CD14-positive monocyte (primary cell): ENCODE data around the gene TALDO1. TPM values are rescaled to one million over a fixed set of nuclear protein-coding genes. Genes with fewer than 3 reads are reported as not detected.
A peak's percentile ranks its signal among the peaks of the same experiment; 100 is the strongest.

Source experiments
- DNase-seq, 3 donors: peaks; one replicate each; pipeline ENCODE4 v3.0.0-alpha.2; 2011 to 2022
- H2AFZ ChIP-seq: 2 replicates; pipeline ENCODE4 v1.6.0; 2012; ENCODE audit warnings: mild to moderate bottlenecking, low read depth, low read length, inconsistent platforms; ENCODE audit not compliant: insufficient read depth, poor library complexity, severe bottlenecking
- H3K27ac ChIP-seq, 2 donors: 1 replicate in 1 of 2; 2 replicates in 1 of 2; pipeline ENCODE4 v1.5.1; 2012 to 2013; ENCODE audit warnings: low read length in 2 of 2, control low read depth in 1 of 2, inconsistent platforms in 1 of 2, low read depth in 1 of 2, mild to moderate bottlenecking in 1 of 2
- H3K27me3 ChIP-seq, 2 donors: one replicate each; pipeline versions ENCODE4 v1.6.0 to v1.6.1; 2011 to 2013; ENCODE audit warnings: low read length in 2 of 2; ENCODE audit not compliant: control insufficient read depth in 2 of 2, insufficient read depth in 2 of 2
- H3K36me3 ChIP-seq, 2 donors: replicated peaks in 1 of 2; 1 replicate in 1 of 2; 2 replicates in 1 of 2; pipeline versions ENCODE4 v1.5.1 to v1.6.1; 2012 to 2013; ENCODE audit warnings: low read length in 2 of 2, control low read depth in 1 of 2, inconsistent platforms in 1 of 2, mild to moderate bottlenecking in 1 of 2; ENCODE audit not compliant: insufficient read depth in 2 of 2, control insufficient read depth in 1 of 2
- H3K4me1 ChIP-seq, 2 donors: 1 replicate in 1 of 2; 2 replicates in 1 of 2; pipeline versions ENCODE4 v1.5.1 to v1.6.1; 2012 to 2013; ENCODE audit warnings: low read length in 2 of 2, control low read depth in 1 of 2, inconsistent platforms in 1 of 2, mild to moderate bottlenecking in 1 of 2, moderate library complexity in 1 of 2; ENCODE audit not compliant: insufficient read depth in 2 of 2, control insufficient read depth in 1 of 2
- H3K4me2 ChIP-seq: replicated peaks from 2 replicates; pipeline ENCODE3; 2012; ENCODE audit warnings: low read length, moderate library complexity, mild to moderate bottlenecking; ENCODE audit not compliant: poor library complexity, severe bottlenecking; ENCODE audit errors: extremely low read depth
- H3K4me3 ChIP-seq, 3 experiments: fragments of 200-600 bp in 1 of 3; sonication (generic) in 1 of 3; replicated peaks in 1 of 3; 1 replicate in 2 of 3; 2 replicates in 1 of 3; pipeline ENCODE4 v1.5.1; 2011 to 2013; ENCODE audit warnings: low read length in 3 of 3, mild to moderate bottlenecking in 3 of 3, control low read depth in 2 of 3, low read depth in 2 of 3, inconsistent platforms in 1 of 3, moderate library complexity in 1 of 3
- H3K79me2 ChIP-seq: 2 replicates; pipeline ENCODE4 v1.6.0; 2012; ENCODE audit warnings: mild to moderate bottlenecking, control low read depth, inconsistent platforms, low read length, moderate library complexity; ENCODE audit not compliant: insufficient read depth
- H3K9ac ChIP-seq: 2 replicates; pipeline ENCODE4 v1.6.0; 2017; ENCODE audit warnings: low read length, mild to moderate bottlenecking; ENCODE audit not compliant: insufficient read depth, poor library complexity, severe bottlenecking
- H3K9me3 ChIP-seq, 2 donors: replicated peaks in 1 of 2; 1 replicate in 1 of 2; 2 replicates in 1 of 2; pipeline versions ENCODE4 v1.5.1 to v1.6.1; 2012 to 2013; ENCODE audit warnings: low read length in 2 of 2, control low read depth in 1 of 2; ENCODE audit not compliant: control insufficient read depth in 1 of 2, insufficient read depth in 1 of 2
- H4K20me1 ChIP-seq: 2 replicates; pipeline ENCODE4 v1.6.0; 2012; ENCODE audit warnings: mild to moderate bottlenecking, low read length, control low read depth, moderate library complexity; ENCODE audit not compliant: insufficient read depth
- H3K27ac Mint-ChIP-seq, 7 donors: one replicate each; pipeline ENCODE4 v1.8.0; 2020; ENCODE audit warnings: mild to moderate bottlenecking in 7 of 7, mixed read lengths in 7 of 7, moderate library complexity in 6 of 7, inconsistent platforms in 2 of 7
- H3K27me3 Mint-ChIP-seq, 3 donors: one replicate each; pipeline ENCODE4 v1.8.0; 2021 to 2022; ENCODE audit warnings: low read depth in 3 of 3, mild to moderate bottlenecking in 3 of 3, mixed read lengths in 3 of 3, moderate library complexity in 3 of 3, inconsistent platforms in 1 of 3
- H3K36me3 Mint-ChIP-seq, 2 donors: one replicate each; pipeline ENCODE4 v1.8.0; 2020; ENCODE audit warnings: mixed read lengths in 2 of 2, inconsistent platforms in 1 of 2, mild to moderate bottlenecking in 1 of 2
- H3K4me1 Mint-ChIP-seq: one replicate; pipeline ENCODE4 v1.8.0; 2020; ENCODE audit warnings: mild to moderate bottlenecking, mixed read lengths
- H3K4me3 Mint-ChIP-seq, 2 donors: one replicate each; pipeline ENCODE4 v1.8.0; 2020; ENCODE audit warnings: mild to moderate bottlenecking in 2 of 2, mixed read lengths in 2 of 2, moderate library complexity in 1 of 2
- H3K9me3 Mint-ChIP-seq, 7 donors: one replicate each; pipeline ENCODE4 v1.8.0; 2020 to 2022; ENCODE audit warnings: mixed read lengths in 7 of 7, mild to moderate bottlenecking in 6 of 7, moderate library complexity in 6 of 7, inconsistent platforms in 2 of 7
- WGBS: methylation state at CpG from one replicate; pipeline ENCODE4 v1.1.5; 2013; ENCODE audit warnings: missing lambda C conversion rate; ENCODE audit not compliant: insufficient coverage; 5-methylcytosine and 5-hydroxymethylcytosine counted together
- intact Hi-C, 2 donors: fragments of 100-400 bp; cut with micrococcal nuclease; formaldehyde crosslinking; loops; one replicate each; pipeline versions ENCODE4 v1.15.0 to v1.15.1; 2023
- polyA plus RNA-seq, 3 donors: library from polyadenylated mRNA; depleted of rRNA in 1 of 3; unstranded in 2 of 3; stranded (reverse) in 1 of 3; fragments of 300-500 nt in 2 of 3; fragments of >200 nt in 1 of 3; fragmentation: Illumina TruSeq in 2 of 3; gene quantifications; 1 replicate in 2 of 3; 2 replicates in 1 of 3; pipeline ENCODE4 v1.2.3, GENCODE V29; 2012 to 2021
- small RNA-seq: library from RNA; depleted of rRNA; stranded (forward); fragments of <200 nt; gene quantifications from one replicate; pipeline ENCODE3, GENCODE V24; 2012; ENCODE audit warnings: low read depth; ENCODE audit not compliant: insufficient read length
- TF ChIP-seq, protein P1 (sequence below): fragments of 200-600 bp; IDR thresholded peaks from one replicate; pipeline ENCODE4 v1.8.0; 2022; ENCODE audit warnings: antibody characterized with exemption, mild to moderate bottlenecking

TALDO1 gene
- polyA plus RNA-seq, 3 donors = 502 to 1,249 (median 1,224) TPM

DNA sequence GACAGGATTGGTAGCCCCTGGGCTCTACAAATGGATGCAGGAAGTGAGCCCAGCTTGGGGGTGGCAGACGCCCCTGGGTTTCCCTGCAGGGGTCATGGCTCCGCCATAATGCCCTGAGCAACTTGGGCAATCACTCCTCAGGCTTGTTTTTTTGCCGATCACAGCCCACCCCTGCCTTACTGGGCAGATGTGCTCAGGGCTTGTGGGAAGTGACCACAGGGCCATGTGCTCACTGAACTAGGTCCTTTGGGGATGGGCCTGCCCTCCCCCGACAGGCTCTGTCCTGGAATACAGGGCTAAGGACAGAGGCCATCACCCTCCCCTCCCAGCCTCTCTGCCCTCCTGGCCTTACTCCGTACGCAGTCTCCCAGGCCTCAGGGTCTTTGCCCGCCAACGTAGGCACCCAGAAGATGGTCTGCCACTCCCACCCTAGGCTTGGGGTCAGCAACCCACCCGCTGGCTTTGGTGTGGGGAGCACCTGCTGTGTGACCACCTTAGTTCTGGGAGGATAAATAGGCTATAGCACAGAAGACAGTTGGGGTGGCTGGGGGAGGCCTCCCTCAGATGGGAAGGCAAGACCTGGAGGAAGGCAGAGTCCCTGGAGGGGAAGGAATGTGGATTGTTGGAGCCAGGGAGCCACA, 66.3 kb downstream of the TALDO1 start:
- H3K9me3 ChIP-seq = no peaks in the 10 kb centered on the region
- peaks cover 0 to 9% (median 2%) of the 10 kb centered on the region in 3 donors for H3K27me3 Mint-ChIP-seq
- intact Hi-C loops = no loop called here
- peak overlapping the region in 1 of 2 donors; percentile 21 for H3K4me3 Mint-ChIP-seq
- H3K79me2 ChIP-seq = peaks cover 33% of the 10 kb centered on the region
- no peak overlapping the region for H3K4me3 ChIP-seq
- H3K27ac Mint-ChIP-seq = peak overlapping the region in 3 of 7 donors; percentile 66 to 77 (median 69)
- H3K36me3 ChIP-seq = peaks cover 23 to 29% of the 10 kb centered on the region in 2 donors
- no peaks in the 10 kb centered on the region for H3K27me3 ChIP-seq
- WGBS = 79% methylated on average over 5 of the region's 9 CpGs
- H3K4me2 ChIP-seq = no peak overlapping the region
- peak overlapping the region in 1 of 2 donors; percentile 7 for H3K27ac ChIP-seq
- H3K4me1 Mint-ChIP-seq = peaks cover 25% of the 10 kb centered on the region
- DNase-seq = no peak
- TF ChIP-seq, protein P1, sequence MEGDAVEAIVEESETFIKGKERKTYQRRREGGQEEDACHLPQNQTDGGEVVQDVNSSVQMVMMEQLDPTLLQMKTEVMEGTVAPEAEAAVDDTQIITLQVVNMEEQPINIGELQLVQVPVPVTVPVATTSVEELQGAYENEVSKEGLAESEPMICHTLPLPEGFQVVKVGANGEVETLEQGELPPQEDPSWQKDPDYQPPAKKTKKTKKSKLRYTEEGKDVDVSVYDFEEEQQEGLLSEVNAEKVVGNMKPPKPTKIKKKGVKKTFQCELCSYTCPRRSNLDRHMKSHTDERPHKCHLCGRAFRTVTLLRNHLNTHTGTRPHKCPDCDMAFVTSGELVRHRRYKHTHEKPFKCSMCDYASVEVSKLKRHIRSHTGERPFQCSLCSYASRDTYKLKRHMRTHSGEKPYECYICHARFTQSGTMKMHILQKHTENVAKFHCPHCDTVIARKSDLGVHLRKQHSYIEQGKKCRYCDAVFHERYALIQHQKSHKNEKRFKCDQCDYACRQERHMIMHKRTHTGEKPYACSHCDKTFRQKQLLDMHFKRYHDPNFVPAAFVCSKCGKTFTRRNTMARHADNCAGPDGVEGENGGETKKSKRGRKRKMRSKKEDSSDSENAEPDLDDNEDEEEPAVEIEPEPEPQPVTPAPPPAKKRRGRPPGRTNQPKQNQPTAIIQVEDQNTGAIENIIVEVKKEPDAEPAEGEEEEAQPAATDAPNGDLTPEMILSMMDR = no peak
- no peak overlapping the region for H3K9ac ChIP-seq
- H3K4me1 ChIP-seq = peaks cover 20 to 30% of the 10 kb centered on the region in 2 donors
- peaks cover 40% of the 10 kb centered on the region for H4K20me1 ChIP-seq
- H3K36me3 Mint-ChIP-seq = peaks cover 22 to 30% of the 10 kb centered on the region in 2 donors
- H3K9me3 Mint-ChIP-seq = peaks cover 0 to 2% (median 0%) of the 10 kb centered on the region in 7 donors
- no peak overlapping the region for H2AFZ ChIP-seq

Small RNA genes within 50 kb of the gene (small RNA-seq; reads per million reads assigned to genes)
- gene SNORA52 = not detected

Other genes with a start within 250 kb of the TALDO1 start
- gene RNH1, start 240.2 kb upstream of the TALDO1 start, polyA plus RNA-seq = 100 to 1,000 TPM; 381 to 445 (median 443) TPM
- 10 to 100 TPM; 10.1 to 32.9 (median 10.3) TPM for gene HRAS, start 211.9 kb upstream of the TALDO1 start, polyA plus RNA-seq
- under 1 TPM in 2 of 3 donors, not detected in 1; 0.09 to 0.68 TPM for gene LRRC56, start 209.9 kb upstream of the TALDO1 start, polyA plus RNA-seq
- gene LMNTD2, start 186.7 kb upstream of the TALDO1 start, polyA plus RNA-seq = 10 to 100 TPM in 1 of 3 donors, 1 to 10 TPM in 1, under 1 TPM in 1; 0.67 to 10.6 (median 1.2) TPM
- 10 to 100 TPM in 2 of 3 donors, 1 to 10 TPM in 1; 10.0 to 26.5 (median 12.4) TPM for gene RASSF7, start 186.5 kb upstream of the TALDO1 start, polyA plus RNA-seq
- gene PHRF1, start 171.0 kb upstream of the TALDO1 start, polyA plus RNA-seq = 10 to 100 TPM in 1 of 3 donors, 1 to 10 TPM in 2; 1.3 to 11.1 (median 3.3) TPM
- gene IRF7, start 131.5 kb upstream of the TALDO1 start, polyA plus RNA-seq = 100 to 1,000 TPM in 1 of 3 donors, 10 to 100 TPM in 2; 38.6 to 125 (median 42.9) TPM
- gene CDHR5, start 122.5 kb upstream of the TALDO1 start, polyA plus RNA-seq = under 1 TPM; 0.18 to 0.43 (median 0.18) TPM
- not detected for gene SCT, start 120.3 kb upstream of the TALDO1 start, polyA plus RNA-seq
- under 1 TPM in 1 of 3 donors, not detected in 2; 0.13 TPM for gene DRD4, start 110.2 kb upstream of the TALDO1 start, polyA plus RNA-seq
- gene DEAF1, start 52.2 kb upstream of the TALDO1 start, polyA plus RNA-seq = 10 to 100 TPM; 18.0 to 22.3 (median 22.2) TPM
- 10 to 100 TPM; 31.6 to 69.4 (median 37.3) TPM for gene TMEM80, start 51.6 kb upstream of the TALDO1 start, polyA plus RNA-seq
- under 1 TPM in 1 of 3 donors, not detected in 2; 0.55 TPM for gene EPS8L2, start 41.2 kb upstream of the TALDO1 start, polyA plus RNA-seq
- gene GATD1, start 30.0 kb downstream of the TALDO1 start, polyA plus RNA-seq = 10 to 100 TPM in 1 of 3 donors, 1 to 10 TPM in 2; 4.5 to 45.6 (median 4.6) TPM
- gene CEND1, start 42.6 kb downstream of the TALDO1 start, polyA plus RNA-seq = not detected
- gene SLC25A22, start 50.8 kb downstream of the TALDO1 start, polyA plus RNA-seq = 10 to 100 TPM in 1 of 3 donors, 1 to 10 TPM in 2; 4.4 to 20.9 (median 5.6) TPM
- 10 to 100 TPM in 1 of 3 donors, 1 to 10 TPM in 2; 1.6 to 25.2 (median 2.6) TPM for gene PIDD1, start 57.8 kb downstream of the TALDO1 start, polyA plus RNA-seq
- gene RPLP2, start 62.5 kb downstream of the TALDO1 start, polyA plus RNA-seq = 1,000 to 10,000 TPM in 1 of 3 donors, 100 to 1,000 TPM in 2; 879 to 1,191 (median 990) TPM
- 100 to 1,000 TPM in 1 of 3 donors, 10 to 100 TPM in 2; 26.8 to 321 (median 35.0) TPM for gene PNPLA2, start 71.5 kb downstream of the TALDO1 start, polyA plus RNA-seq
- gene CRACR2B, start 80.5 kb downstream of the TALDO1 start, polyA plus RNA-seq = 10 to 100 TPM in 1 of 3 donors, 1 to 10 TPM in 2; 1.0 to 11.0 (median 1.4) TPM
- gene CD151, start 85.5 kb downstream of the TALDO1 start, polyA plus RNA-seq = 100 to 1,000 TPM in 1 of 3 donors, 10 to 100 TPM in 2; 18.1 to 200 (median 57.4) TPM
- 100 to 1,000 TPM in 2 of 3 donors, 10 to 100 TPM in 1; 93.9 to 133 (median 110) TPM for gene POLR2L, start 95.1 kb downstream of the TALDO1 start, polyA plus RNA-seq
- gene TSPAN4, start 95.4 kb downstream of the TALDO1 start, polyA plus RNA-seq = 10 to 100 TPM; 52.6 to 75.5 (median 63.1) TPM
- 10 to 100 TPM; 23.2 to 45.4 (median 45.0) TPM for gene CHID1, start 163.3 kb downstream of the TALDO1 start, polyA plus RNA-seq
- gene AP2A2, start 178.4 kb downstream of the TALDO1 start, polyA plus RNA-seq = 10 to 100 TPM in 1 of 3 donors, 1 to 10 TPM in 2; 5.7 to 61.0 (median 8.2) TPM